ENCODE measurements around the gene LRRK1. TPM values are rescaled to one million over a fixed set of nuclear protein-coding genes. Genes with fewer than 3 reads are reported as not detected.

Gene LRRK1
- total RNA-seq, 2 donors from 2014 or later, result 1.5 to 2.1 TPM

DNA sequence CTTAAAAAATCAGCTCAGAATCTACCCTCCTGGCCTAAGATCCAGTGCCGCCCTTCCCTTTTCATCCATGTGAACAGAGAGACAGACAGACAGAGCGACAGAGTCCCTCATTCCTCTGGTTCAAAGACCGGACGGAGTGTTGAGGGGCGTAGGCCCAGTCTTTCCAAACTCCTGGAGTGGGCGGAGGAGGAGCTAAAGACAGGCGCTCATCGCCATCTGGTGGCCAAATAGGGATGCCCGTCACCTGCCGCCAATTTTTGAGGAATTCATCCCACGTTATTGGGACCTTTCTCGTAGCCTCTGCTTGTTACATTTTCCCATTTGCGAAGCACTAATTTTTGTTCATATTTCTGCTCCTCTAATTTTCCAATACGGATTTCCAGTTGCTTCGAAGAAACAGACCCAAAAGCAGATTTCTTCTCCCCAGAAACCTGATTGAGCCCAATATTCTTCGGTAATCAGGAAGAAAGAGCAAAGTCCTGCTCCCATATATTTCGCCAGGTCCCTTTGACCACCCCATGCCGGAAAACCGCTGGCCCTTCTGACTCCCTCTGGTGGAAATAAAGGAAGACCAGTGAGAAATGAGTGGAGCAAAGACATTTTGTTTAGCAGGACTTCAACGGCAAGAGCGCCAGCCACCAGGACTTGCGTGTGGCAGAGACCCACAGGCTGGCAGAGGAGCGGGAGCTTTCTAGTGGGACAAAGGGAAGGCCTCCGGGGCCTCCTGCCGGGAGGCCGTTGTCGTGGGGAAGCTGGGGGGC lies 88.0 kb downstream of the LRRK1 start:
- H3K27me3 Mint-ChIP-seq, result peaks cover 19% of the 10 kb centered on the region
- H3K4me1 Mint-ChIP-seq, result peaks cover 13% of the 10 kb centered on the region
- ATAC-seq, result no peak
- H3K27ac Mint-ChIP-seq, result peak overlapping the region; percentile 80
- no peaks in the 10 kb centered on the region for H3K36me3 Mint-ChIP-seq (ENCODE audit: low read depth)
- peak in 2 of 3 donors; percentile 19 to 20 for DNase-seq
- H3K9me3 ChIP-seq (ENCODE audit: control insufficient read depth, low read length, poor library complexity, severe bottlenecking), result no peaks in the 10 kb centered on the region
- H3K4me3 Mint-ChIP-seq, result peak overlapping the region; percentile 92

DNA sequence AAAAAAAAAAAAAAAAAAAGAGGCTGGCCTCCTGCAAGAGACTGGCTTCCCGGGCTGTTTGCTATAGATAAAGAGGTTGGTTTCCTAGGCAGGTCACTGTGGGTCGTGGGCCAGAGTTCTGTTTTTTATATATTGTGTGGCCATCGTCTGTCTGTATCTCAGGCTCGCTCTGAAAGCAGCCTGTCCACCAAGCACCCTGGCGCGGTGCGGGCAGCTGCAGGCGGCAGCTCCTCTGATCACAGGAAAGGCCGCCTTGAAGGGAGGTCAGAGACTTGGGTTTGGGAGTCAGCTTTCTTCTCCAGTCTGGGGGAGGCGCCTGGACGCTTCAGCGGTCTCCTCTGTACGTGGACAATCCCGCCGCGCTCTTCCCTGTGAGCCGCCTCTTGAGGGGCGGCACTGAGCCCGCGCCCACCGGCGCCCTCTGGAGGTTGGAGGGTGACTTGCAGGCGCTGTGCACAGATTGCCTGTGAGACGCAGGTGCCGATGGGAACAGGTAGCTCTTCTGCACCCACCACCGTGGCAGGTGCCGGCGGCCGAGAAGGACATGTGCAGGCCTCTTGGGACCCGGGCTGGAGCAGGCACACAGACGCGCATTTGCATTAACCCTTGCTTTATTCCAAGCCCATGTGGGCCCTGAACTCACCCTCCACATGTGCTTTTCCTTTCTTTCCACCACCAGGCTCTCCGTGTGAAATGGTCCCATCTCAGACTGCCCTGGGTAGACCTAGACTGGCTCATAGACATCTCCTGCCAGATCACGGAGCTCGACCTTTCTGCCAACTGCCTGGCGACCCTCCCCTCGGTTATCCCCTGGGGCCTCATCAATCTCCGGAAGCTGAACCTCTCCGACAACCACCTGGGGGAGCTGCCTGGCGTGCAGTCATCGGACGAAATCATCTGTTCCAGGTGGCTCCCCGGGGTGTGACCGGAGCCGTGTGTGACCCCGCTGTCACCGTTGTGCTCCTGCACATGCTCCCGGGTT lies 89.3 kb downstream of the LRRK1 start:
- no peaks in the 10 kb centered on the region for H3K36me3 Mint-ChIP-seq (ENCODE audit: low read depth)
- H3K4me3 Mint-ChIP-seq, result peak overlapping the region; percentile 92
- H3K27me3 Mint-ChIP-seq, result peaks cover 11% of the 10 kb centered on the region
- ATAC-seq (peak; percentile 97), DNase-seq (peak; percentile 77 to 91 (median 78))
- peak overlapping the region; percentile 80 for H3K27ac Mint-ChIP-seq
- H3K4me1 Mint-ChIP-seq, result peaks cover 13% of the 10 kb centered on the region
- no peaks in the 10 kb centered on the region for H3K9me3 ChIP-seq (ENCODE audit: control insufficient read depth, low read length, poor library complexity, severe bottlenecking)

DNA sequence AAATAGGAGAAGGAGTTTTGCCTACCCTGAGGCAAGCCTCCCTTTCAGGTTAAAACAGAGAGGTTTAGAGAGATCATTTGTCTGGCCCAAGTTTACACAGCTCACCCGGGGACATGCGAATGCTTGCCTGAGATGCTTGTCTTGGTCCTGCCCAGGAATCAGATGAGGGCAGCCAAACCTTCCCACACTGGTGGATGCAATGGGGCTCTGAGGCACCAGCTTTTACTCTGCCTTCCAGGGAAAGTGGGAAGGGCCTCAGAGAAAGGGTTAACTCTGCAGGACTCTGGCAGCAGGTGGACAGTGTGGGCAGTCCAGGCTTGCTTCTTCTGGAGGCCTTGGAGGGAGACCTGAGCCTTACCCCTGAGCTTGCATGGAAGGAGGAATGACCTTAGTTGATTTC lies 90.0 kb downstream of the LRRK1 start:
- DNase-seq, result no peak
- H3K27me3 Mint-ChIP-seq, result peaks cover 4% of the 10 kb centered on the region
- no peaks in the 10 kb centered on the region for H3K9me3 ChIP-seq (ENCODE audit: control insufficient read depth, low read length, poor library complexity, severe bottlenecking)
- H3K36me3 Mint-ChIP-seq (ENCODE audit: low read depth), result no peaks in the 10 kb centered on the region
- H3K27ac Mint-ChIP-seq, result peak overlapping the region; percentile 80
- H3K4me1 Mint-ChIP-seq, result peaks cover 13% of the 10 kb centered on the region
- no peak for ATAC-seq
- peak overlapping the region; percentile 55 for H3K4me3 Mint-ChIP-seq

DNA sequence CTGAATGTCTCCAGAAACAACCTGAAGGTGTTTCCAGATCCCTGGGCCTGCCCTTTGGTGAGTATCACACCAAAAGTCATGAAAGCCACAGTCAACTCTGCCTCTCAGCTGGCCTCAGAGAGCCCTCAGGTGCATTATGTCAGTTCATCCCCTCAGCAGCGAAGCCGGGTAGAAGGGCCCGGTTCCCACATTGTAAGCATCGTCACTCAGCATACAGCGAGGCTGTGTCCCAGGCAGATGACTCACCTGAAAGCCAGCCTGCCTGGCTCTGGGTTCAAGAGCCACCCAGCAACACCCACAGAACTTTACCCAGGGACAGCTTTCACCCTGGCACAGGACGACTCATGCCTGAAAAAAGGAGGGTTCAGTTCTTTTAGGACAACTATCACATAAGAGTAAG lies 91.6 kb downstream of the LRRK1 start:
- H3K27me3 Mint-ChIP-seq, result no peaks in the 10 kb centered on the region
- H3K36me3 Mint-ChIP-seq (ENCODE audit: low read depth), result no peaks in the 10 kb centered on the region
- DNase-seq, result no peak
- peaks cover 15% of the 10 kb centered on the region for H3K4me1 Mint-ChIP-seq
- H3K4me3 Mint-ChIP-seq, result no peak overlapping the region
- no peak for ATAC-seq
- H3K9me3 ChIP-seq (ENCODE audit: control insufficient read depth, low read length, poor library complexity, severe bottlenecking), result no peaks in the 10 kb centered on the region
- H3K27ac Mint-ChIP-seq, result no peak overlapping the region

DNA sequence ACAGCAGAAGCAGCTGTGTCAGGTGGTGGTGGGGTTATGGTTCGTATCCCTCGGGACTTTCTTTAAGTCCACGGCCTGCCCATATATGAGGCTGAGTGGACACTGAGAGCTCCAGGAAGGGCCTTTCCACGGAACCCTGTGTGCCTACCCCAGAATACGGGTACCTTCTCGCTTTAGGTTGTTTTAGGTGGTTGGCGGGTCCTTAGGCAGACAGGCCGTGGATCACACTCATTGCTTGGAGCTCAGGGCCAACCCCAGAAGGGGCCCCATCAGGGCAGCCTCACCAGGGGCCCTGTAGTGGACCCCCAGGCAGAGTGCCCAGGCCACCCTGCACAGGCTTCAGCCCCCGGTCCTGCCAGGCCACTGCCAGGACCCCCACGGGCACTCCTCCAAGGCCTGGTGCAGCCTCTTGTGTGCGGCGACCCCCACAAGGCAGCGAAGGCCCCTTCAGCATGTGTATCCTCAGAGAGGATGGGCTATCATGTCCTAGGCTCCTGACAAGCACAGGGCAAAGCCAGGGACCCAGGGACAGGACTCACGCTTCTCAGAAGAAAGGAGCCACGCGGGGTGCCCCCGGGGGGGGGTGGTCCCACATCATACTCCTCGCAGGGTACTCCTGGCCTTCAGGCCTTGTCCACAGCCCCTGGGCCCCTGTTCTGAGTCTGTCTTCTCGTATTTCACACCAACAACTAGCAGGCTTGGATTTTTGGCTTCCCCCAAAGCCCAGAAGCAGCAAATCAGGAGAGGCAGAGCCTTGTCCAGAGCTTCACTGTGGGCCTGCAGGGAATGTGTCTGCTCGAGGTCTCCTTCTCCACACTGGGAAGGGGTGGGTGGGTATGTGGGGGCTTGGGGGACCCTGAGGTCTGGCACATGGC lies 93.4 kb downstream of the LRRK1 start:
- Mint-ChIP-seq H3K27ac (no peak overlapping the region), H3K36me3 (ENCODE audit: low read depth) (no peaks in the 10 kb centered on the region), H3K4me1 (peaks cover 10% of the 10 kb centered on the region), H3K27me3 (no peaks in the 10 kb centered on the region), H3K4me3 (no peak overlapping the region)
- ATAC-seq (no peak), DNase-seq (no peak)
- H3K9me3 ChIP-seq (ENCODE audit: control insufficient read depth, low read length, poor library complexity, severe bottlenecking), result no peaks in the 10 kb centered on the region

DNA sequence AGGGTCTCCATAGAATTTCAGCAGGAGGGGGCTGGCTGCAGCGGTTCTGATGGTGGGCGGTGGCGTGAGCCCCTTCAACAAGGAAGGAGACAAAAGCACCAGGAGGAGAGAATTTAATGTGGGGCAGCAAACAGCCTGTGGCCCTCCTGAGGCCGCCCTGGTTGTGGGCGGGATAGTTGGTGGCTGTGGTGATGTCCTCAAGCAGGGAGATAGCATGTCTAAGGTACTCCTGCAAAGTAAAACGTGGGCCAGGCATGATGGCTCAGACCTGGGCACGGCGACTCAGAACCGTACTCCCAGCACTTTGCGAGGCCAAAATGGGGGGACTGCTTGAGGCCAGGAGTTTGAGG lies 94.0 kb downstream of the LRRK1 start:
- no peak for DNase-seq
- Mint-ChIP-seq H3K27ac (no peak overlapping the region), H3K36me3 (ENCODE audit: low read depth) (no peaks in the 10 kb centered on the region), H3K4me1 (peaks cover 9% of the 10 kb centered on the region), H3K4me3 (no peak overlapping the region), H3K27me3 (no peaks in the 10 kb centered on the region)
- no peak for ATAC-seq
- H3K9me3 ChIP-seq (ENCODE audit: control insufficient read depth, low read length, poor library complexity, severe bottlenecking), result no peaks in the 10 kb centered on the region

DNA sequence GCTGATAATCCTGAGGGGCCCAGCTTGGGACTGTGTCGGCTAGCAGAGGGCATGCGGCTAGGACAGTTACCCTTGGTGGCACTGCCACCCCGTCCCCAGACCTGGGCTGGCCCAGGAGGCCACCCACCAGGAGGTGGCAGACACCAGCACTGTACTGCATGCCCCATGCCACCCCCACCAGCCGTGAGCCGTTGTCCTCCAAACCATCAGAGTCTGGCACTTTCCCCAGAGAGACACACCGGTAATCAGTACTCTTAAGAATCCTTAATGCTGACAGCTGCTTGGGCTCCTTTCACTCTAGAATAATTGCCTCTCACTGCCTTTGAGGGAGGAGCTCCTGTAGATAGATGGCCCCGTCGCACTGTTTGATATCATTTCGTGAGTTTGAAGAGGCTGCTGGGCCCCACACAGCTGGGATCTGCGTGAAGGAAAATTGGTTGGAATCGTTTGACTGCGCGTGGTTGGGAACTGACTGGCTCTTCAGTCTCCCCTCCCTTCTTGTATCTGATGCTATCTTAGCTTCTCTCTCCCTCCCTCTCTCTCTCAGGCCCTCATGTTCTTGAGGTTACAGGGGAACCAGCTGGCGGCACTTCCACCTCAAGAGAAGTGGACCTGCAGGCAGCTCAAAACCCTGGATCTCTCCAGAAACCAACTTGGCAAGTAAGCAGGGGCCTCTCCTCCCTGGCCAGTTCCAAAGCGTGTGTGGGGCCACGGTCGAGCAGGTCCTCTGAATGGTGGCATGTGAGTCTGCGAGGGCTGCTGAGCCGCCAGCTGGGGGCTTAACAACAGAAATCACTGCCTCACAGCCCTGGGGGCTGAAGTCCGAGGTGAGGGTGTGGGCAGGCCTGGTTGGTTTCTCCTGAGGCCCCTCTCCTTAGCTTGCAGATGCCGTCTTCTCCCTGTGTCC lies 94.9 kb downstream of the LRRK1 start:
- no peak for DNase-seq
- H3K27ac Mint-ChIP-seq, result no peak overlapping the region
- H3K36me3 Mint-ChIP-seq (ENCODE audit: low read depth), result no peaks in the 10 kb centered on the region
- no peaks in the 10 kb centered on the region for H3K9me3 ChIP-seq (ENCODE audit: control insufficient read depth, low read length, poor library complexity, severe bottlenecking)
- no peaks in the 10 kb centered on the region for H3K27me3 Mint-ChIP-seq
- H3K4me3 Mint-ChIP-seq, result no peak overlapping the region
- H3K4me1 Mint-ChIP-seq, result peaks cover 2% of the 10 kb centered on the region
- ATAC-seq, result no peak

GRCh38 chr15:101014921-101015841 lies 96.0 kb downstream of the LRRK1 start:
- no peak overlapping the region for H3K4me3 Mint-ChIP-seq
- peak; percentile 62 for ATAC-seq

DNA sequence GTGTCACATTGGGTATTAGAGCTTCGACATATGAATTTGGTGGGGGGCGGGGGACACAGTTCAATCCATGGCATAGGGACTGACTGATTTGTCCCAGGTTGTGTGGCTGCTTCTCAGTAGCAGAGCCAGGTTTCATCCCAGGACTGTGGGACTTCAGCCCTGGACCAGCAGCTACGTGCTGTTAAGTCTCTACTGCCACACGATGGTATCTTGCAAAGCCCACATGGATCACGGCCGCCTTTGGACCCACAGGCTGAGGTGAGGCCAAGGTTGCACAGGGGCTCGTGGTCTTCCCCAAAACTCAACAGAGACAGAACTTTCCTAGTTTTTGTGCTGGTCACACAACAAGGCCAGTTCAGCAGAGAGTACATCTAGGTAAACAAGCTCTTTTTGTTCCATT lies 97.4 kb downstream of the LRRK1 start:
- no peaks in the 10 kb centered on the region for H3K27me3 Mint-ChIP-seq
- peaks cover 2% of the 10 kb centered on the region for H3K4me1 Mint-ChIP-seq
- DNase-seq (no peak), ATAC-seq (no peak)
- no peak overlapping the region for H3K27ac Mint-ChIP-seq
- H3K36me3 Mint-ChIP-seq (ENCODE audit: low read depth), result no peaks in the 10 kb centered on the region
- no peaks in the 10 kb centered on the region for H3K9me3 ChIP-seq (ENCODE audit: control insufficient read depth, low read length, poor library complexity, severe bottlenecking)
- H3K4me3 Mint-ChIP-seq, result no peak overlapping the region

More at GRCh38 chr15:101014921-101015841, 96.0 kb downstream of the LRRK1 start:
- peaks cover 2% of the 10 kb centered on the region for H3K4me1 Mint-ChIP-seq
- H3K27me3 Mint-ChIP-seq, result no peaks in the 10 kb centered on the region
- DNase-seq, result peak; percentile 37 to 55 (median 43)
- no peaks in the 10 kb centered on the region for H3K36me3 Mint-ChIP-seq (ENCODE audit: low read depth)
- H3K27ac Mint-ChIP-seq, result peak overlapping the region; percentile 34
- no peaks in the 10 kb centered on the region for H3K9me3 ChIP-seq (ENCODE audit: control insufficient read depth, low read length, poor library complexity, severe bottlenecking)

GRCh38 chr15:101017093-101017754 lies 98.1 kb downstream of the LRRK1 start:
- H3K27ac Mint-ChIP-seq, result no peak overlapping the region
- no peaks in the 10 kb centered on the region for H3K27me3 Mint-ChIP-seq
- no peak for ATAC-seq
- no peaks in the 10 kb centered on the region for H3K36me3 Mint-ChIP-seq (ENCODE audit: low read depth)
- DNase-seq, result no peak
- no peak overlapping the region for H3K4me3 Mint-ChIP-seq
- no peaks in the 10 kb centered on the region for H3K9me3 ChIP-seq (ENCODE audit: control insufficient read depth, low read length, poor library complexity, severe bottlenecking)
- peaks cover 2% of the 10 kb centered on the region for H3K4me1 Mint-ChIP-seq

GRCh38 chr15:101018016-101018415 lies 98.9 kb downstream of the LRRK1 start:
- no peaks in the 10 kb centered on the region for H3K36me3 Mint-ChIP-seq (ENCODE audit: low read depth)
- ATAC-seq (no peak), DNase-seq (no peak)
- H3K4me1 Mint-ChIP-seq, result peaks cover 2% of the 10 kb centered on the region
- H3K27ac Mint-ChIP-seq, result no peak overlapping the region
- H3K27me3 Mint-ChIP-seq, result no peaks in the 10 kb centered on the region
- no peak overlapping the region for H3K4me3 Mint-ChIP-seq
- H3K9me3 ChIP-seq (ENCODE audit: control insufficient read depth, low read length, poor library complexity, severe bottlenecking), result no peaks in the 10 kb centered on the region

All from T-helper 17 cell (primary cell).